HG02798 (cell line): ENCODE data around the gene CCDC167.
"Not testable (repeated sequence)": the region's sequence is repeated elsewhere in the genome, so short reads cannot be mapped to it uniquely, and the experiment has no call there.

Experiments
- ATAC-seq: cut with Tn5 transposase; IDR thresholded peaks from one replicate; pipeline ENCODE4 v1.9.1; 2021; ENCODE audit warnings: mild to moderate bottlenecking; ENCODE audit not compliant: unreplicated experiment, poor library complexity

The CCDC167 gene

DNA sequence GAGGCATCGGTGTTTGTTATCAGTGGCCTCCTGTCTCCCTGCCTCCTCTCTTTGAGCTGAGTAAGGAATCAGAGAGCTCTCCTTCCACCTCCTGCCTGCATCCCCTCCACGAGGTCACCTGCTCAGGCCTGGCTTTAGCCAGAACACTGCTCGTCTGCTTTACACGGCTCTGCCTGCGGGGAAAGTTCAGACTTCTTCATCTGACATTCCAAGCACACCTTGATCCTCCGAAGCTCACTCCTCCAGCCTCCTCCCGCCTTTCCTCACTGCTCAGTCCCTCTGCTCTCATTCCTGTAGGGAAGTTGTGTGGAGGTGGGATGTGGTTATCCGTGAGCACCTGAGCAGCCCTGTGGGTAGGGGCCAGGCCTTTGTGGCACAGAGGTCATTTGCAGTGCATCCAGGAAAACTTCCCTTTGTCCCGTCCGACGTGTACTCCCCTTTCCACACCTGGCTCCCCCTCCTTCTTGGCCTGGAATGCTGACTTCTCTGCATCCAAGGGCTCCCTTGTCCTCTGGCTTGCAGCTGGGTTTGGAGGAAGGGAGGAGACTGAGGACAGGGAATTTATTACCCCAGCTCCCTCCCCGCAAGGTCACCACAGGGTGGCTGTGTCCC is 12.8 kb upstream of the CCDC167 start:
- ATAC-seq, result no peak

DNA sequence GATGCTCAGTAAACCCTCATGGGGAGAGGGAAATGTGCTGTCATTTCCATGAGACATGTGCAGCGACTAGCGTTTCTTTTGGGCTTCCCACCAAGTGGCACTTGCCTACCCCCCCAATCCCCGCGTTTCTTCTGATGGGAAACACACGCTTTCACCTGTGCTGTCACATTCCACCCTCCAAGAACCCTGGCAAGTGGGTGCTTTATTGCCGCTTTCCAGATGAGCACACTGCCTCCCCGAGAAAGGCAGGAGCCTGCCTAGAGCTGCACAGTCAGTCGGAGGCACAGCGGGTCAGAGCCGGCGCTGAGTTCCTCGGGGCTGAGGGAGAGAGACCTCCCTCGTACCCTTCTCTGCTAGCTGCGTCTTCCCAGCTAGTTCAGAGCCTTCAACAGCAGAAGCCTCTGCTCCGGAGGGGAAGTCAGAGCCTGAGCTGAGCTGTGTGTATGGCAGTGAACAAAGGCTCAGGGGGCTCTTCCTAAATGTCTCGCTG is 12.3 kb upstream of the CCDC167 start:
- no peak for ATAC-seq

DNA sequence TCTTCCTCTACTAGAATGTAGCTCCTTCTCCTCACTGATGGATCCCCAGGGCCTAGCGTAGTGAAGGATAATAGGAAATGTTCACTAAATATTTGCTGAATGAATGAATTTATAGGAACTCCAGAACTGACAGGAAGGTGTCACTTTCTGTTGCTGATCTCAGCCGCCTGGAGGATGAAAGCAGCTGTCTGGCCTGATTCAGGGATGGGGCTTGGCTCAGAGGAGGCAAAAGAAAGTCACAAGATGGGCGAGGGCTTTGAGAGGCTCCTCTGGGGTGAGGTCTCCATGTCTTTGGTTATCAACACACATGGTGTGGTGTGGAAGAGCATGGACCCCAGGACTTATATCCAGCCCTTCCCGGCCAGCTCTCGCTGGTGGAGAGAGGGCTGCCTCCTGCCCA is 11.5 kb upstream of the CCDC167 start:
- no peak for ATAC-seq

DNA sequence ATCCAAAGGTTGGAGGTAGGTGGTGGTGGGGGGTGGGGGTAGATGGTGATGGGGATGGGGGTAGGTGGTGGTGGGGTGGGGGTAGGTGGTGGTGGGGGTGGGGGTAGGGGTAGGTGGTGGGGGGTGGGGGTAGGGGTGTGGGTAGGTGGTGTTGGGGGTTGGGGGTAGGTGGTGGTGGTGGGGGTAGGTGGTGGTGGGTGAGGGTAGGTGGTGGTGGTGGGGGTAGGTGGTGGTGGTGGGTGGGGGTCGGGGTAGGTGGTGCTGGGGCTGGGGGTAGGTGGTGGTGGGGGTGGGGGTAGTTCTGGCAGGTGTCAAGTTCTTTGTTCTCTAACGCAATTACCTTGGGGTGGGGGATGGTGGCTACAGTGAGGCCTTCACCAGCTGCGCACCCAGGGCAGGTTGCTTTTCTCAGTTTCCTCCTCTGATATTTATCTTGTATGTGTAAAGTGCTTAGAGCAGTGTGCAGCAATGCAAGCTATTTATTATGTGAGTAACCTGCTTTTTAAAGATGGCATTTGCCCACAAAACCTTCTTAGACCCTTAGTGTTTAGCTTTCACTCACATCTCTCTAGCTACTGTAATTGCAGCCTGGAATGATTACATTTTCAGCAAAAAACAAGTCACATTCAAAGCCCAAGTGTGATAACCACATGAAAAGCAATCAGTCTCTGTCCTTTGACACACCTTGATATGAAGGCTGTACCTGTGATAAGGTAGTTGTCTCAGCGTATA is 8.2 kb upstream of the CCDC167 start:
- ATAC-seq, result no peak

DNA sequence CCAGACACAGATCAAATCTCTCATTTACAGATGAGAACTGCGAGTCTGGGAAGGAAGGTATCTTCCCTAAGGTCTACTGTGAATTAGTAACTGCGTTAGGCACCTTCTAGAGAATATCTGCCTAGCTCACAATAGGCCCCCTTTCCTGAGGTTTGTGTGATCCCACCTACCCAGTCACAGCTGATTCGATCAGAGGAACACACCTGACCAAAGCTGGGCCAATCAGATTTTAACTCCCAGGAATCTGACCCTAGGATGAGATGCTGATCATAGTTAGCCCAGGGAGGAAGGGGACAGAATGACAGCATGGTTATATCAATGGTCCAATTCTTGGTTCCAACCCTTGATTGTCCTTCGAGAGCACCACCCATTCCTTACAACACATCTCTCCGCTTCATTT is 7.4 kb upstream of the CCDC167 start:
- ATAC-seq, result no peak

DNA sequence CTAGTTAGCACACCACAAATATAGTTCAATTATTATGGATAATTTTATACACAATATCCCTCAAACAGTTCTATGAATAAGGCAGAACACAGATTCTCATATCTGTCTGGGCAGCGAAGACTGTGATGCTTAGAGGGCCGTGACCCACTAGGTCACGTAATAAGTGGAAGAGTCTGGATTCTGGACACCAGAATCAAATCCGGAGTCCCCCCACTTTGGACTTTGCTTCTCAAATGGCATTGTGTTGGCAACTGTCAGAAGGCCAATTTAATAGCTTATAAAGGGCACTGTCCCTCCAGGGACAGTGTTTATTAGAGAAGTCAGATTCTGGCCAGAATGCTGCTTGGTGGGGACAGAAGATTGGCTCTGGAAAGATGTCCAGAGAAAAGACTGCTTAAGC is 6.8 kb upstream of the CCDC167 start:
- ATAC-seq, result no peak

DNA sequence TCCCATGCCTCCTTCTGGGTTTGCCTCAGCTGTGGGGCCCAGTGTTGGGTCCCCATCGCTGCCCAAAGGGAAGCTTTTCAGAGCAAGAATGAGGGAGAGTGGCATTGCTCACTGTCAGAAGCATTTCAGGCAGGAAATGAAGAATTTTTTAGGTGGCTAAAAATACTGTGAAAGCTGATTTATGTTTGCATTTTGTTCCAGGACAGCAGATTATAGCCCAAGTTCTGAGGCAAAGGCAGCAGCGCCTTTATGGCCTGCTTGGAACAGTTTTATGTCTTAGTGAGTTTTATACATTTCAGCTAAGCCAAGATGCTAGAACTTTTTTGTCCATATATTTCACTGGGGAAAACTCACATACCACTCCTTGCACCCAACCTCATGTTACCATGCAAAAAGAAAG is 4.3 kb upstream of the CCDC167 start:
- no peak for ATAC-seq

DNA sequence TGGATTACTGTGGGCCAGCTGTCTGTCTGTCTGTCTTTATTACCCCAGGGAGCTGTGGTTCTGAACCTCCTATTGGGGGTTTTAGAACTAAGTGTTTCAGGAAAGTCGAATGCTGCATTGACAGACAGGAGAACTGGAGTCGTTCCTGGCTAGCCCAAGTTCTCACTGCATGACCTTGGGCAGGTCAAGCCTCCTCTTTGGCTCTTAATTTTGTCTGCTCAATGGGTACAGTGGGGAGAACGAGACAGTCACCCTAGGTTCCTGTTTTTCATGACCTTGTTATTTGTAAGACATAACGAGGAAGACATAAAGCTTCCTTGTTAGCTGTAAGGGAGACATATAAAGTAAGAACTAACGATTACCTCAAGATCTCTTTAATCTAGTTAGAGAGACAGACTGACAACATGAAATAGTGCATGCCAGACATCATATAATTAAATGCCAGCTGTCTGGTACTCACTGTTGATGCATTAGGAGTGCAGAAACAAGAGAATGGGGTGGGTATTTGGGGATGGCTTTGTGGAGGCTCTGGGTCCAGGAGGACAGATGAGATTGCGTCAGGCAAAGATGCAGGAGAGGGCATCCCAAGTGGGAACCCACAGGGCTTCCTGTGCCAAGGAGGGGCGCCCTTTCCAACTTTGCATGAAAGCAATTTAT is 3.7 kb upstream of the CCDC167 start:
- ATAC-seq, result no peak

DNA sequence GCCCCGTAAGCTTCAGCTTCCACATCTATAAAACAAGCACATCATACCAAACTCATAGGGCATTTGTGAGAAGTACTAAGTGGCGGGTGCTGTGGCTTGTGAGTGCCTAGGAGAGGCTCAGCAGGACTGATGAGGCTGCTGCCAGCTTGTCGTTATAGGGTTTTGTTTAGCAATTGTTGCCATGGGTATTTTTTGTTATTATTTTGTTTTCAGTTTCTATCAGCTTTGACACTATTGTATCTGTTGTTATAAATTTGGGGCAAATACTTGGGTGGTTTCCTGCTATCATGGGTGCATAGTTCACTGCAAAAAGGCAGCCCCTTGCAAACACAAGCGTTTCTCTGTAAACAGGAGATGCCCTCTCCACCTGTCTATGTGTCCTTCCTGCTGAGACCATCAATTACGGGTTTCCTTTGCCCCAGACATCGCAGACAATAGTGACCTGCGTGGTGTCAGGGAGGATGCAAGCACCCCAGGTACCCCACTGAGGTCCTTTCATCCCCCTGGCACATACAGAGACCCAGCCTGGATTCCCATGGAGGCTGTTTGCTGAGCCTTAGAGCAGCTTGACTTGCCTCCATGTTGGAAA is 3.1 kb upstream of the CCDC167 start:
- no peak for ATAC-seq

DNA sequence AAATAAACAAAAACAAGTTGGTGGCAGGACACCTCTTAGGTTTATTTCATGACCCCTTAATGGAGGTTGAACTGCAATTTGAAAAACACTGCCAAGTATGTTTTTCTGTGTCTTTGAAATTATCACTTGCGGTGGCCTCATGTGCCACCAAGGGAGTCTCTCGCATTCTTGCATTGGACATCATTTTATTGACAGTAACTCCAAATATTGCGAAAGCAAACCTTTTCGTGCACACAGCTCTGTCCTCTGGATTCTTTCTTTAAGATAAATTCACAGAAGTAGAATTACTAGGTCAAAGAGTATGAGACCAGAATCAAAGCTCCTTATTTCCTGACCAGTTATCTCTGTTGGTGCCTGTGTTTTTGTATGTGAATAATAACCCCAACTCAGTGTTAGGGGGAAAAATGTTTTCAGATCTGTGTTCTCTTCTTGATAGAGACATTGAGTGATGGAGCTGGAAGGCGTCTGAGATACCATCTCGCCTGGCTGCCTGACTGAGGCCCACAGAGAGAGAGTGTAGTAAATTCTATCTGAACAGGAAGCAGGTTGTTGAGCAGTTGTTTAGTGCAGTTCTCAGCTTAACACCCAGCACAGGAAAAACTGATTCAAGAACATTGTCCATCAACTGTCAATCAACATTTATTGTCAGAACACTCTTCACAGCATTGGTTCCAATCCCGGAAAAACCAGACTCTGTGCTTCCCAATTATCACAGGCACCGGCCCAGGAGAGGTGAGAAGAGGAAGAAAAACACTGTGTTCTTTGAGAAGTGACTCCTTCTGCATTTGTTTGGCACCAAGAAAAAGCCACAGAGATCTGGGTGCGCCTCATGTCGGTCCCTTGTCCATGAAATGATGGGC is 2.2 kb upstream of the CCDC167 start:
- no peak for ATAC-seq

DNA sequence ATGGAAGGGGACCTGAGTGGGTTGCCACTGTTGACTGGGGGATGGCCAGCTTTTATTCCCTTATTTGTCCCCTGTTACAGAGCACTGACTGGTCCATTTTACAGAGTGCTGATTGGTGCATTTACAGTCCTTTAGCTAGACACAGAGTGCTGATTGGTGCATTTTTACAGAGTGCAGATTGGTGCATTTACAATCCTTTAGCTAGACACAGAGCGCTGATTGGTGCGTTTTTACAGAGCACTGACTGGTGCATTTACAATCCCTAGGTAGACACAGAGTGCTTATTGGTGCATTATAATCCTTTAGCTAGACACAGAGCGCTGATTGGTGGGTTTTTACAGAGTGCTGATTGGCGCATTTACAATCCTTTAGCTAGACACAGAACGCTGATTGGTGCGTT is 1.2 kb upstream of the CCDC167 start:
- not testable (repeated sequence) for ATAC-seq

DNA sequence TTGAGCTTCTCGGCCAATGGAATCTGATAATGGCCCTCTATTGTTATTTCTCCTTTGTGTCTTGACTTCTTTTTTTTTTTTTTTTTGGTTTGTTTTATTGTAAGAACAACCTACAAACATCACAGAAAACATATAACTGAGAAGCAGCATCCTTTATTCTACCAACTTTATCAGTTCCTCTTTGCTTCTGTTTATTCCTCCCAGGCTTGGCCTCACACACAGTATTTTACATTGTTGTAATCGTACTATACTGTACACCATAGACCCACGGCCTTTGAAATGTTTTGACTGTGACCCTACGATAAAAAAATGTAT is 558 bp upstream of the CCDC167 start:
- no peak for ATAC-seq

DNA sequence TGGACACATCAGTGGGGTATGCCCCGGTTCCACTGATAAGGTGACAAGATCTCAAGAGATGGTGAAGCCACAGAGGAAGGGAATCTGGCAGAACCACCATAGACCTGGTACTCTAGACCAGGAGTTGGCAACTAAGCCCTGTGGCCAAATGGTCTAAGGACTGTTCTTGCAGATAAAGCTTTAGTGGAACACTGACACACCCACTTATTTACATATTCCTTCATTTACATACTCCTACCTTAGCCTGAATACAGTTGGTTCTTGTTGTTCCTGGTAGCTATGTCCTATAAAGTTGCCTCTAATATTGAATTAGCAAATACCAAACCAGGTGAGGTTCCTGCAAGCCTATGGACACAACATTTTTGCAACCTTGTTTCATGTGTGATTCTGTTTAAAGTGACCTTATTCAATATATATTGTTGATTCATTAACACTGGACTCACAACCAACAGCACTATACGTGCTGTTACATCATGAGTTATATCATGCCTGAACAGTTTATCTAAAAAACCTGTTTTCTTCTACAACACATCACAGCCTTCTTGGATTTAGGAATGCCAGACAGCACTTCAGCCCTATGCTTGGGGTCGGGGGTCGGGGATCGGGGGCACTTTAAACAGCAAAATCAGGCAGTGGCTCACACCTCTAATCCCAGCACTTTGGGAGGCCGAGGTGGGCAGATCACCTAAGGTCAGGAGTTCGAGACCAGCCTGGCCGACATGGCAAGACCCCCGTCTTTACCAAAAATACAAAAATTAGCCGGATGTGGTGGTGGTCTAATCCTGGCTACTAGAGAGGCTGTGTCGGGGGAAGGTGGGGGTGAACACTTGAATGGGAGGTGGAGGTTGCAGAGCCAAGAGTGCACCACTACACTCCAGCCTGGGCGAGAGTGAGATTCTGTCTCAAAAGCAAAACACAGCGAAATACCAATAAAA is 2.5 kb downstream of the CCDC167 start:
- ATAC-seq, result no peak

DNA sequence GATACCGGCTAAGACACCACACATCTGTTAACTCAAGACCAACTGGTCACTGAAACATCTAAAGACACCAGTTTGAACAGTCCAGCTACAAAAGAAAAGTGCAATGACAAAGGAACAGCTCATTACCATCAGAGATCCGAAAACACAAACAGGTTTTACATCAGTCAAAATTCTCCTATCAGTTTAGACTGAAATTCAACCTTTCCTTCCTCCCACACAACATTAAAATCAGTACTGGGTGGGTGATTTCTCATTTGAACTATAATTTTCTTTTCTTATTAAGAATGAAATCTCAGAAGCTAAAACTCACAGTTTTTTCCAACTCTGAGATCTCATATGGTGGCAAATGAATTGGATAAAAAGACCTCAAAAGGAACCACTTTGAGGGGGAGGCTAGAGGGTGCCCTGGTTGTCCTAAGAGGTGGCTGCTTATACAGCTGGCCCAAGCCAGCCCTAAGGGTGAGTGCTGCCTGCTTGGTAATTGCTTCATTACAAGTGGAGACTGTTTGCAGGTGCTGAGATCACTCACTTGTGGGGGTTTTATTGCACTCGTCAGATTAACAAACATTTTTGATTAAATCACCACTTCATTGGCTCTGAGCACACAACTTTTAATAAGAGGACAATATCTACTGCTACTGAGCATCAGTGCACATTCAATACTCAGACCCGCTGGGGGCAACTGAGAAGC is 4.3 kb downstream of the CCDC167 start:
- ATAC-seq, result no peak

DNA sequence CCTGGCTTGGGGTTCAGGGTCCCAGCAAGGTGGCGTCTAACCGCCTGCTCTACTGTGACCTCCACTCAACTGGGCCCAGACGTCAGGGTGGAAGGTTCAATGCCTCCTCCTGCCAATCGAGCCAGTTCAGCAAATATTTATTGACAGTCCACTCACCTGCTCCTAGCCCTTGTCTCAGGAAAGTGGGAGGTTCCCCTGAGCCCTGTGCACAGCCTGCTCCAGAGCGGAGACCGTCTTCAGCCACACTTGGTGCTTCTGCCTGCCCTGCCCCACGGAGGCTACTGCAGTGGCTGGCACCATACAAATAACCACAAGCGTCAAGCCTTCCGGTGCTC is 6.1 kb downstream of the CCDC167 start:
- ATAC-seq, result no peak

DNA sequence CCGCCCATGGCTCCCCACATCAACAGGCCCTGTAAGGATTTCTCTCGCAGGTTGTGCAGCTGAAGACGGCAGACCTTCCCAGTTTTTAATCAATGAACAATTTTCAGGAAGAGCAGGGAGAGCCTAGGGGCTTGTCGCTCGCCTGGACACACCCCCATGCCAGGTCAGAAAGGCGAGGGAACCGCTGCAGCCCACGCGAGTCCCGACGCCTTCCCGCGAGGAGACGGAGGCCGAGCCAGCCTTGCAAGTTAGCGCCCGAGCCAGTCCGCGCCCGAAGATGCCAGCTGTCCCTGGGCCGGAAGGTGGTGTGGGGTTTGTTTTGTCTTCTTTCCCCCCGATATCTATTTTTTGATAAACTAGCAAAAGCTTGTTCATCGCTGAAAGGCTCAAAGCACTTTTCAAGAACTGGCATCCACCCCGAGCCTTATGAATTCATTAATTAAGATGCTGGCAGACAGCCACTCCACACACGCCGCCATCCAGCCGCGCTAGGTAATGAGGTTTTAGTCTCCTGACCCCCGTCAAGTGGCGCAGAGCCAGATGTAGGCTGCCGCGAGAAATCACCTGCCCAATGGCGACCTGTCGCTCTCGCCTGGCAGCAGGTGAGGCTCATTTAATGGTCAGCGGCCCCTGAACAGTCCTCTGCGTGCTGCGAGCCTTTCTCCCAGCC is 6.6 kb downstream of the CCDC167 start:
- no peak for ATAC-seq

DNA sequence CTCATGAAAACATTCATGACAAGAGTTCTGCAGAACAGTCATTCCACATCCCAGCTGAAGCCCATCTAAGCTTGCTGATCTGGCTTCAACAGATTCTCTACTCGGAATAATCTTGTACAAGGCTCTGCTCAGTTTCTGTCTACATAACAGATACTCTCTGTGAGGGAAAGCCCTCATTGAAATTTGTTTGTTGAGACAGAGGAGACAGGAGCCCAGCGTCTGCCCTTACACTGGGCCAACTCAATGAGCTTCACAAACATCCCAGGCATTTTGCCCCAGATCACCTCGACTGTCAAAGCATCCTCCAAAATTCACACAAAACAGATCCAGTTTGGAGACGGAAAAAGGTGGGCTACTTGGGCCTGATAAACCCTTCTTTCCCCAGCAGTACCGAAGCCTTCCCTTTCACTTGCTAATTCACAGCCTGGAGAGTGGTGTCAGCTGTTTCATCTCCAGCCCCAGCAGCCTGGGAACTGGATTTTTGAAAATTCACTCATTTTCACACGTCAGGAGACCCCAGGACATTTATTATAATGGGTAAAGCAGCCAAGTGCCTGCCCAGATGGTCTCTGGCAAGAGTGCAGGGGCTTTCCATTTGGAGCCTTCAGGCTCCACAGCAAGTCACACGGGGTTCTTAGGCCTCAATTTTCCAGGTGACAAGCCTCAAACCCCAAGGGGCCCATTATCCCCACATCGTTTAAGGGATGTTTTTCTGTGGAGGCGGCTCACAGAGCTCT is 7.3 kb downstream of the CCDC167 start:
- ATAC-seq, result no peak

DNA sequence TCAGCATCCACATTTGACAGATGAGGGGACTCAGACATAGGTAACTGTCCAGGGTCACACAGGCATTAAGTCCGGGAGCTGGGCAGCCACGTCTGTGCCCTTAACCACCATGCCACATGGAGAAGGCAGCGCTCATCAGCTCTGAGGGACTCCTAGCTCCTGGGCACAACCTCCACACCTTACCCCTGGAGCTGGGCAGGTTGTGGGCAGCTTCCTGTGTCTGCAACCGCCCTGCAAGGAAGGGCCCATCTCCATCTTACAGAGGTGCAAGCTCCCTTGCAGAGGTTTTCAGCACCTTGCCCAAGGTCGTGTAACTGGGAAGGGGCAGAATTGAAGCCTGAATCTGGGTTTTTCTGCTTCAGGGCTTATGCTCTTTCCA is 7.9 kb downstream of the CCDC167 start:
- ATAC-seq, result no peak
